Activated CD4-positive, alpha-beta T cell treated with anti-CD3 and anti-CD28 coated beads for 4 hours (primary cell): ENCODE results near the gene MCTP1.
"Not testable (repeated sequence)": the region's sequence is repeated elsewhere in the genome, so short reads cannot be mapped to it uniquely, and the experiment has no call there.

Source experiments
- DNase-seq, 2 donors: peaks; one replicate each; pipeline ENCODE4 v3.0.0-alpha.2; 2020

The MCTP1 gene

GRCh38 chr5:95022967-95023695, 261.8 kb downstream of the MCTP1 start:
- no peak for DNase-seq

- no peak for DNase-seq
Measured at GRCh38 chr5:95020345-95020744, 264.5 kb downstream of the MCTP1 start.

GRCh38 chr5:95018946-95019345, 265.9 kb downstream of the MCTP1 start:
- DNase-seq: no peak

- no peak for DNase-seq
Measured at GRCh38 chr5:95018511-95018910, 266.4 kb downstream of the MCTP1 start.

DNA sequence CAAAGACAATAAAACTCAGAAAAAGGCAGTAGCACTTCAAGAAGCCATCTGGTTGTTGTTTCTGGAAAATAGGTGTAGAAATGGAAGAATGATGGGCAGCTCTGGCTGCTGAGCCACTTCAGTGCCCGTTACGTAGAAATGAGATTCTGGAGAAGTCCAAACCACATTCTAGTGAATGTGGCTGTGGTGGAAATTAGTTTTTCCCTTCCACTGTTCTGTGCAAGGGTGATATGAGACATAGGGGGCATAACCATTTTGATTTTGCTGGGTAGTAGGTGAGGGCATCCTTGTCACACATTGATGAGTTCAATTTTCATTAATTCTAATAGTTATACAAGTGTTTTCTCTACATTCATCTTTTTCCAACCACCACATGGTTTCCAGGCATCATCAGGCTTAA, 275.1 kb downstream of the MCTP1 start:
- no peak for DNase-seq

- no peak for DNase-seq
Measured at GRCh38 chr5:95007921-95008597, 276.8 kb downstream of the MCTP1 start.

DNA sequence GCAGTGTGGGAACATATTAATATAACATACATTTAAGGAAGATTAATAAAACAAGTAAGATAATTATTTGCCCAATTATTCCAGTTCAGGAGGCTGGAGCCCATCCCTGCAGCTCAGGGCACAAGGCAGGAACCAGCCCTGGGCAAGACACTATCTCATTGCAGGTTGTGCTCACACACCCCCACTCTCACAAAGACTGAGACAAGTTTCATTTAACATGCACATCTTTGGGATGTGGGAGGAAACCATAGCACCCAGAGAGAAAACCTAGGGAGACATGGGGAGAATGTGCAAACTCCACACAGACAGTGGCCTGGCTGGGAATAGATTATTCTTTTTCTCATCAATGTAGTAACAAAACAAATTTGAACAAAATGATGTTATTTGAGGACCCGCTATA, 279.1 kb downstream of the MCTP1 start:
- no peak for DNase-seq

GRCh38 chr5:94998670-94999069, 286.2 kb downstream of the MCTP1 start:
- DNase-seq: no peak

DNA sequence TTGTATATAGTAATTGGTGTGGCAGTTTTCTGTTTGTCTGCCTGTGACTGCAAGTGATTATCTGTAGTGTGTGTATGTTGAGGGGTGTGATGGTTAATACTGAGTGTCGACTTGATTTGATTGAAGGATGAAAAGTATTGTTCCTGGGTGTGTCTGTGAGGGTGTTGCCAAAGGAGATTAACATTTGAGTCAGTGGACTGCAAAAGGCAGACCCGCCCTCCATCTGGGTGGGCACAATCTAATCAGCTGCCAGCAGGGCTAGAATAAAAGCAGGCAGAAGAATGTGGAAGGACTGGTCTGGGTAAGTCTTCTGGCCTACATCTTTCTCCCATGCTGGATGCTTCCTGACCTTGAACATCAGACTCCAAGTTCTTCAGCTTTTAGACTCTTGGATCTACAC, 290.4 kb downstream of the MCTP1 start:
- DNase-seq: not testable (repeated sequence)

- DNase-seq: no peak
Measured at GRCh38 chr5:94993491-94993890, 291.4 kb downstream of the MCTP1 start.

GRCh38 chr5:94992325-94992724, 292.6 kb downstream of the MCTP1 start:
- no peak for DNase-seq

GRCh38 chr5:94983861-94984535, 300.9 kb downstream of the MCTP1 start:
- no peak for DNase-seq

- no peak for DNase-seq
Measured at GRCh38 chr5:94977437-94977836, 307.5 kb downstream of the MCTP1 start.

GRCh38 chr5:94976853-94977252, 308.0 kb downstream of the MCTP1 start:
- DNase-seq: no peak

DNA sequence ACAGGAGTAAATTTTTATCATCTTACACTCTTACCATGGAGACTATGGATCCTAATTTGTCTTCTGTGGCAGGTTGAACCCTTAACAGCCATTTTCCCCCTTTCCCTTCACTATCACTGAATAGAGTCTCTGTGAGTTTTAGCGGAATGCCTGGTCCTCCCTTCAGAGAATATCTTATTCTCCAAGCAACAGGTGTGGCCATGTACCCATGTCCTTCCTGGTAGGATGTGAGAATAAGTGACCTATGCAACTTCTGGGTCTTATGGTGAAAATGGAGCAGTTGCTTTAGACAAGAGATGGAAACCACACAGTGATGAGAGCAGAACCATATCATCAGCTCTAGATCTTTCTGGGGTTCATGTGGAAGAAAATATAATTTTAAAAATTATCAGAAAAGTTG, 312.6 kb downstream of the MCTP1 start:
- DNase-seq: no peak

GRCh38 chr5:94969174-94969573, 315.7 kb downstream of the MCTP1 start:
- DNase-seq: no peak

GRCh38 chr5:94968507-94969095, 316.3 kb downstream of the MCTP1 start:
- DNase-seq: peak in 1 of 2 donors; percentile 10

DNA sequence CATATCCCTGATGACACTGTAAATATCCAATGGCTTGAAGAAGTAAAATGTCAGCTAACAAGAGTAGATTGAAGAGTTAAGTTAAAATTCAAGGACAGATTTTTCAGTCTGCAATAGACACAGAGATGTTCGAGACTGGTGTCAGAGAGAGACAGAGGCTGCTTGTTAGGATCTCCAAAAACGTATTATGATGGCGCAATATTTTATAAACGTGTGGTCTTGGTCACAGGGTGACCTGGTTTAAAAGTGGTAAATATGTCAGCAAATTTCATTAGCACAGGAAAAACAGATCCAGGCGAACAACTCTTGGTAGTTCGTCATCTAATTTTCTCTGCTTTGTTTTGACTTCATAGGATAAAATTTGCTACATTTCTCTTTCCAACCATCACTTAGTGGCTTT, 317.4 kb downstream of the MCTP1 start:
- DNase-seq: no peak

DNA sequence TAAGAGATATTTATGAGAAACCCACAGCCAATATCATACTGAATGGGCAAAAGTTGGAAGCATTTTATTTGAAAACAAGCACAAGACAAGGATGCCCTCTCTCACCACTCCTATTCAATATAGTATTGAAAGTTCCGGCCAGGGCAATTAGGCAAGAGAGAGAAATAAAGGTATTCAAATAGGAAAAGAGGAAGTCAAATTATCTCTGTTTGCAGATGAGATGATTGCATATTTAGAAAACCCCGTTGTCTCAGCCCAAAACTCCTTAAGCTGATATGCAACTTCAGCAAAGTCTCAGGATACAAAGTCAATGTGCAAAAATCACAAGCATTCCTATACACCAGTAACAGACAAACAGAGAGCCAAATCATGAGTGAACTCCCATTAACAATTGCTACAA, 325.6 kb downstream of the MCTP1 start:
- not testable (repeated sequence) for DNase-seq

DNA sequence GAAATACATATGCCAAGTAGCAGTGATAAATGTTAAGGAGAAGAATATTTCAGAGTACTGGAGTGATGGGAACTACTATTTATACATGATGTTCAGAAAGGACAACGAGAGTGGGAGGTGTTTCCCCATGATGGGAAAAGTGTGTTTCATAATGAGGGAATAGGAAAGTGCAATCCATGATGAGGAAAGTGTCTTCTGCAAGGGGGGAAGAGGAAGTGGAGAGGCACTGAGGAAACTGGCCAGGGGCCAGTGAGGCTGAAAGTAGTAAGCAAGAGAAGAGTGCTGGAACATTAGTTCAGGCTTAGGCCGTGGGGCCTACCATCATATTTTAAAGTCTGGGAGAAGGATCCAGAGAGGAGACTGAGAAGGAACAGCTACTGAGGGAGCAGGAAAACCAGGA, 339.2 kb downstream of the MCTP1 start:
- DNase-seq: no peak

- no peak for DNase-seq
Measured at GRCh38 chr5:94944160-94944559, 340.7 kb downstream of the MCTP1 start.

GRCh38 chr5:94941122-94941755, 343.7 kb downstream of the MCTP1 start:
- no peak for DNase-seq

GRCh38 chr5:94932259-94932658, 352.6 kb downstream of the MCTP1 start:
- DNase-seq: no peak
